Lower leg skin (tissue), 4 donors: ENCODE results near the gene C17orf113. TPM values are rescaled to one million over a fixed set of nuclear protein-coding genes. Genes with fewer than 3 reads are reported as not detected.

Source experiments
- DNase-seq, 2 donors: peaks; one replicate each; pipeline ENCODE4 v3.0.0-alpha.2; 2019; ENCODE audit warnings: low spot score in 2 of 2
- H3K4me3 ChIP-seq: fragments of 200-600 bp; sonication (generic); 2 replicates; pipeline ENCODE4 v1.5.1; 2017; ENCODE audit warnings: mild to moderate bottlenecking, low read depth; ENCODE audit not compliant: poor library complexity, severe bottlenecking
- CTCF ChIP-seq, 3 donors: fragments of 450-650 bp; IDR thresholded peaks; one replicate each; pipeline ENCODE4 v1.5.1; 2016; ENCODE audit warnings: antibody characterized with exemption in 3 of 3, mild to moderate bottlenecking in 3 of 3, moderate library complexity in 2 of 3
- POLR2A ChIP-seq, 2 donors: fragments of 450-650 bp; IDR thresholded peaks; one replicate each; pipeline ENCODE4 v1.6.1; 2016 to 2017; ENCODE audit warnings: antibody characterized with exemption in 2 of 2, mild to moderate bottlenecking in 1 of 2, moderate library complexity in 1 of 2
- WGBS, 2 donors: methylation state at CpG; one replicate each; pipeline ENCODE4 v1.1.5; 2018; 5-methylcytosine and 5-hydroxymethylcytosine counted together
- intact Hi-C: fragments of 100-400 bp; cut with DNase I; formaldehyde crosslinking; loops from one replicate; pipeline ENCODE4 v1.15.0; 2023; ENCODE audit warnings: low total_unique reads
- total RNA-seq, 4 donors: library from RNA; depleted of rRNA; stranded (reverse); fragments of >200 nt; gene quantifications; one replicate each; pipeline ENCODE4 v1.1.0, GENCODE V29; 2016

C17orf113 gene
- total RNA-seq, 4 donors from 2014 or later, result 0.97 to 1.8 (median 1.5) TPM

GRCh38 chr17:42001729-42002128 is 48.7 kb downstream of the C17orf113 start:
- DNase-seq, result no peak
- TF ChIP-seq CTCF (IDR thresholded peaks at IDR 0.05) (no peak), POLR2A (IDR thresholded peaks at IDR 0.05) (no peak)
- no peak overlapping the region for H3K4me3 ChIP-seq
- WGBS, 2 donors, result 93 to 96% methylated on average over 2 of the region's 2 CpGs
- intact Hi-C loops, result no loop called here

- intact Hi-C loops, result no loop called here
- H3K4me3 ChIP-seq, result no peak overlapping the region
- WGBS, 2 donors, result 84 to 85% methylated on average over 3 of the region's 3 CpGs
- no peak for TF ChIP-seq CTCF (IDR thresholded peaks at IDR 0.05)
- no peak for TF ChIP-seq POLR2A (IDR thresholded peaks at IDR 0.05)
- DNase-seq, result no peak
These were observed 49.8 kb downstream of the C17orf113 start for GRCh38 chr17:42000413-42001133.

GRCh38 chr17:41998497-41998896 is 51.9 kb downstream of the C17orf113 start:
- intact Hi-C loops, result loop anchor here (5.0 kb wide), 1 partner anchor 819 kb away; no protein-coding TSS in a partner anchor
- no peak for TF ChIP-seq CTCF (IDR thresholded peaks at IDR 0.05)
- TF ChIP-seq POLR2A (IDR thresholded peaks at IDR 0.05), result no peak
- no peak for DNase-seq
- no peak overlapping the region for H3K4me3 ChIP-seq
- 38 to 40% methylated on average over 2 of the region's 2 CpGs for WGBS, 2 donors

GRCh38 chr17:41996855-41997164 is 53.6 kb downstream of the C17orf113 start:
- no peak overlapping the region for H3K4me3 ChIP-seq
- TF ChIP-seq CTCF (IDR thresholded peaks at IDR 0.05), result no peak
- no peak for TF ChIP-seq POLR2A (IDR thresholded peaks at IDR 0.05)
- WGBS, 2 donors, result 94 to 98% methylated on average over 2 of the region's 2 CpGs
- no peak for DNase-seq
- intact Hi-C loops, result loop anchor here (5.0 kb wide), 1 partner anchor 820 kb away; no protein-coding TSS in a partner anchor

GRCh38 chr17:41992576-41992975 is 57.8 kb downstream of the C17orf113 start:
- DNase-seq, result peak in 1 of 2 donors; percentile 2
- no peak for TF ChIP-seq CTCF (IDR thresholded peaks at IDR 0.05)
- TF ChIP-seq POLR2A (IDR thresholded peaks at IDR 0.05), result no peak
- intact Hi-C loops, result no loop called here
- no peak overlapping the region for H3K4me3 ChIP-seq
- WGBS, 2 donors, result 51 to 62% methylated on average over 3 of the region's 3 CpGs
